NK-92 (cell line): ENCODE data around the gene HSF4.

Source experiments
- DNase-seq: peaks from one replicate; lab custom pipeline; 2025; ENCODE audit not compliant: unreplicated experiment; lab: John Stamatoyannopoulos, UW

HSF4 gene

GRCh38 chr16:67198238-67198734, 33.7 kb downstream of the HSF4 start:
- DNase-seq = no peak

GRCh38 chr16:67199011-67199807, 34.7 kb downstream of the HSF4 start, which contains the start of gene ELMO3:
Gene ELMO3, plus strand, starts transcription at chr16:67199131. Its CDS starts 196 bp downstream, at chr16:67199327.
- no peak for DNase-seq

GRCh38 chr16:67199808-67200198, 35.3 kb downstream of the HSF4 start:
- no peak for DNase-seq

DNA sequence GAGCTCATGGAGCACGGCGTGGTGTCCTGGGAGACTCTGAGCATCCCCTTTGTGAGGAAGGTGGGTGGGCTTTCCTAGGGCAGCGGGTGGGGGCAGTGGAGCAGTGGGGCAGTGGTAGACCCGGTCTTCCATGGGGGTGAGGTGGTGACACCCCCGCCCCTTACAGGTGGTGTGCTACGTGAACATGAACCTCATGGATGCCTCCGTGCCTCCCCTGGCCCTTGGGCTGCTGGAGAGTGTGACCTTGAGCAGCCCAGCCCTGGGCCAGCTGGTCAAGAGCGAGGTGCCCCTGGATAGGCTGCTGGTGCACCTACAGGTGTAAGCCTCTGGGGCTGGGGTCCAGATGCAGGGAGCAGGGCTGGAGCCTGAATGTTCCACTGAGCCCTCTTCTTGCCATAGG, 35.9 kb downstream of the HSF4 start:
- DNase-seq = no peak

GRCh38 chr16:67201411-67202345, 37.1 kb downstream of the HSF4 start:
- no peak for DNase-seq

DNA sequence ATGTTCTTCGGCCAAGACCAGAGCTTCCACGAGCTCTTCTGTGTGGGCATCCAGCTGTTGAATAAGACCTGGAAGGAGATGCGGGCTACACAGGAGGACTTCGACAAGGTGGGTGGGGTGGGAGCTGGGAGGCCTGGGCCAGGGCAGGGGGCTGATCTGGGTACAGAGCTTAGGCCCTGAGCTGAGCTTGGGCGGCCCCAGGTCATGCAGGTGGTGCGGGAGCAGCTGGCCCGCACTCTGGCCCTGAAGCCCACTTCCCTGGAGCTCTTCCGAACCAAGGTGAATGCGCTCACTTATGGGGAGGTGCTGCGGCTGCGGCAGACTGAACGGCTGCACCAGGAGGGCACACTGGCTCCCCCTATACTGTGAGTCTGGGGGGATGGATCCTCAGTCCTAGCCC, 37.9 kb downstream of the HSF4 start:
- DNase-seq = no peak

DNA sequence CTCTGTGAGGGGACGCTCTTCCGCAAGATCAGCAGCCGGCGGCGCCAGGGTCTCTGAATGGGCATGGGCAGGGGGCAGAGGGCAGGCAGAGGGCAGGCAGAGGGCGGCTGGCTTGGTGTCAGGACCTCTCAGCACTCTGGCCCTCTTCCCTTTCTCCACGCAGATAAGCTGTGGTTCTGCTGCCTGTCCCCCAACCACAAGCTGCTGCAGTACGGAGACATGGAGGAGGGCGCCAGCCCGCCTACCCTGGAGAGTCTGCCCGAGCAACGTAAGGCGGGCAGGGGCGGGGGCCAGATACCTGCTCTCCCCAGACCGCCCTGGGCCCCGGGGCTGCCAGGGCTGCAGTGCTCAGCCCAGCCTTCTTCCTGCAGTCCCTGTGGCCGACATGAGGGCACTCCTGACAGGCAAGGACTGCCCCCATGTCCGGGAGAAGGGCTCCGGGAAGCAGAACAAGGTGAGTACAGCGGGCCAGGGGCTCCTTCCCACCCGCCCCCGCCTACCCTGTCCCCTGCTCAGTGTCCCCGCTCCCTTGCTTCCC, 38.5 kb downstream of the HSF4 start:
- DNase-seq = no peak

- no peak for DNase-seq
Observed at GRCh38 chr16:67204076-67204475, 39.5 kb downstream of the HSF4 start.

GRCh38 chr16:67206129-67206837, 41.7 kb downstream of the HSF4 start:
- DNase-seq = no peak

DNA sequence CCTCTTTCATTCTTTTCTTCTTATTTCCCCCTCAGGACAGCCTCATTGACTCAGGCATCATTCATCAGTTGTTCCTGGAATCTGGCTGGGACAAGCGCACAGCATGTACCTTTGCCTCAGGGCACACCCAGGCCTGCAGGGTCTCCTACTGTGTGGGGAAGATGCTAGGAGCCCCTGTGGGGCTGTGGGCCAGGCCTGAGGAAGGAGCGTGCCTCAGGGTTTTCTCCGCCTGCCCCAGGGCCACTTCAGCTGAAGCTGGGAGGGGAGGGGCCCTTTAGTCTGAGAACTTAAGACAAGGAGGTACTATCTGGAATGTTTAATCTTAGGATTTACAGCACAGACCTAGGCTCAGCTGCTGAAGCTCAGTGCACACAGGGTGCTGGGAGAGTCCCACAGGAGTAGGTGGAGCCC, 42.3 kb downstream of the HSF4 start:
- no peak for DNase-seq

- no peak for DNase-seq
Observed at GRCh38 chr16:67207249-67208091, 42.9 kb downstream of the HSF4 start.

DNA sequence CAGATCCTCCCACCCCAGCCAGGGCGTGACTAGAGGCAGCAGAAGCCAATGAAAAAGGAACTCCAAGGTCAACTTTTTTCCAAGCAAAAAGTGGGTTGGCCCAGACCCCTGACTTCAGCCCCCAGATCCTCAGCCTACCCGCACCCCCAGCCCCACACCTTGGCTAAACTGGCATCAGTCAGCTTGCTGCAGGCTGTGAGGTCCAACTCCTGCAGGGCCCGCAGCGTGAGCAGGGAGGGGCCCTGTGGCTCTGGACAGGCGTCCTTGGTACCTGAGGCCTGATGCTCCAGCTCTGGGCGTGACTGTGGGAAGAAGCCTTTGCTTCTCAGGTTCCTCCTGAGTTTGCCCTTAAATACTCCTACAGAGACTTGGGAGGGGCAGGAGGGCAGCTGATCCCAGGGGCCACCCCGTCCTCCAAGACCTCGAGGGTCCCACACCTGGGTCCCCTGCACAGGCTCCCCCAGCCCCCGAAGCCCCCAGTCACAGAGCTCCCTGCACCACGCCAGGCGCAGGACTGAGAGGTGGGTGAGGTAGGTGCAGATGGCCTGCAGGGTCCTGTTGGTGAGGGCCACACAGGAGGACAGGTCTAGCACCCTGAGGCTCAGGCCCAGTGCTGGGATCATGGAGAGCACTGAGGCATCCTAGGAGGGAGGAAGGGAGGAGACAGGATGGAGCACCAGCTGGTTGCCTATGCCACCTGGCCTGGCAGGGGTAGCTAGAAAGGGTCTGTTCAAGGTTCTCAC, 43.8 kb downstream of the HSF4 start:
- DNase-seq = no peak

- DNase-seq = no peak
Observed at GRCh38 chr16:67209565-67209964, 45.0 kb downstream of the HSF4 start.

DNA sequence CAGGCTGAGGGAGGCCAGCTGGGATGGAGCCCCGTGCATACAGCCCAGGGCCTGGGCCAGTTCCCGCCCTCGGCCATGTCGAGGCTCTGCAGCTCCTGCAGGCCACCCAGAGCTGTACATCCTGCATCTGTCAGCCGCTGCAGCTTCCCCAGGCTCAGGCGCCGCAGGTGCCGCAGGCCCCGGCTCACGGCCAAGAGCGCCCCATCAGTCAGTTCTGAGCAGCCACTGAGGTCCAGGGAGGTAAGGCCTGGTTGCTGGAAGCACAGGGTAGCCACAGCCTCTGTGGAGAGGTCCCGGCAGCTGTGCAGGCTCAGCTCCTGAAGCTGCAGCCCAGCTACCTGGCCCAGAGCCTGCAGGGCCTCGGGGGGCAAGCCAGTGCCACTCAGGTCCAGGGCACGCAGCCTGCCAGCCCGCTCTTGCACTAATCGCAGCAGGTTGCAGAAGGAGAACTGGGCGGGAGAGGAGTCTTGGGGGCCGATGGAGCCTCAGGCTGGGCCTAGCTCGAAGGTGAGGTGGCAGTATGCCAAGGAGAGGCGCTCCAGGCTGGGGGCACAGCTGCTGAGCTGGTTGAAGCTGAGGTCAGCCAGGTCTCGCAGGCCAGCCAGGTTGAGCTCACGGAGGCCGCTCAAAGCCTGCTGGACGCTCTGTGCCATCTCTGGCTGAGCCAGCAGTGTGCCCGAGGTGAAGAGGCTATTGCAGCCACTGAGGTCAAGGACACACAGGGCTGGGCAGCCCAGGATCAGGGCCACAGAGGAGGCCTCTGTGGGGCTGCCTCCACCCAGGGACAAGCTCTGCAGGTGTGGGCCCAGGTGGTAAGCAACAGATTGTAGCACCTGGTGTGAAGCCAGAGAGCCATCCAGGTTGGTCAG, 45.8 kb downstream of the HSF4 start:
- DNase-seq = no peak

- no peak for DNase-seq
Observed at GRCh38 chr16:67211674-67212073, 47.1 kb downstream of the HSF4 start.

DNA sequence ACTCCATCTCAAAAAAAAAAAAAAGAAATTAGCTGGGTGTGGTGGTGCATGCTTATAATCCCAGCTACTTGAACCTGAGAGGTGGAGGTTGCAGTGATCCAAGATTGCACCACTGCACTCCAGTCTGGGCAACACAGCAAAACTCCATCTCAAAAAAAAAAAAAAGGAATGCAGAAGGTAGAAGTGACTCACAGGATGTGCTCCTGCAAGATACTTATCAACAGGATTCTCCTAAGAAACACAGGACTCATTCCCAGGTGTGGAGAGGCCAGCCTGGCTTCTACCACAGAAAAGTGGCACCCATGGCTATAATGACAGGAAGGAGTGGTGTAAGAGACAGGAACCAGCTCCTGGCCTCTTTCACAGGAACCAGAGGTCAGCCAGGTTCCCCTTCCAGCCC, 48.2 kb downstream of the HSF4 start:
- no peak for DNase-seq

- DNase-seq = no peak
Observed at GRCh38 chr16:67213197-67214019, 48.9 kb downstream of the HSF4 start.
